Urinary bladder (tissue), 4 donors: ENCODE measurements around the gene KTI12. TPM values are rescaled to one million over a fixed set of nuclear protein-coding genes. Genes with fewer than 3 reads are reported as not detected.
"Not testable (repeated sequence)": the region's sequence is repeated elsewhere in the genome, so short reads cannot be mapped to it uniquely, and the experiment has no call there.

Experiments
- DNase-seq: peaks from one replicate; pipeline ENCODE4 v3.0.0-alpha.2; 2015; ENCODE audit errors: extremely low spot score
- H3K27ac ChIP-seq: one replicate; pipeline ENCODE4 v1.5.1; 2013; ENCODE audit warnings: low read depth, mild to moderate bottlenecking, moderate library complexity
- H3K36me3 ChIP-seq: one replicate; pipeline ENCODE4 v1.6.1; 2013; ENCODE audit warnings: mild to moderate bottlenecking, moderate library complexity; ENCODE audit not compliant: insufficient read depth
- H3K4me1 ChIP-seq: one replicate; pipeline ENCODE4 v1.6.1; 2013; ENCODE audit warnings: mild to moderate bottlenecking, moderate library complexity; ENCODE audit not compliant: insufficient read depth
- H3K4me3 ChIP-seq: one replicate; pipeline ENCODE4 v1.5.1; 2013; ENCODE audit warnings: low read depth, low read length
- WGBS: extraction: QIAGEN DNeasy Blood & Tissue Kit; methylation state at CpG from one replicate; pipeline ENCODE4 v1.1.7; 2013; 5-methylcytosine and 5-hydroxymethylcytosine counted together
- polyA plus RNA-seq: library from polyadenylated mRNA; stranded (reverse); fragments of 200-250 nt; gene quantifications from one replicate; pipeline ENCODE4 v1.2.3, GENCODE V29; 2013
- total RNA-seq: library from RNA; depleted of rRNA; stranded (reverse); fragments of >200 nt; gene quantifications from one replicate; pipeline ENCODE4 v1.2.3, GENCODE V29; 2014
- donor health status: healthy with polysubstance abuse.
- donor health status: healthy.

Gene KTI12
- total and polyA plus RNA-seq, 2 donors = 4.9 to 11.1 TPM

- no peak overlapping the region for H3K27ac ChIP-seq
- no peaks in the 10 kb centered on the region for H3K4me1 ChIP-seq
- H3K36me3 ChIP-seq = peaks cover 3% of the 10 kb centered on the region
- under 1% methylated on average over 12 of the region's 12 CpGs for WGBS
- H3K4me3 ChIP-seq = peak overlapping the region; percentile 96
- peak; percentile 32 for DNase-seq
Measured at GRCh38 chr1:52055866-52056162, 22.2 kb upstream of the KTI12 start.

GRCh38 chr1:52055066-52055865, 21.7 kb upstream of the KTI12 start, which contains the start of gene TXNDC12:
Gene TXNDC12 (minus strand): TSS chr1:52055191. CDS start chr1:52055096, 95 bp downstream.
- Histone ChIP-seq H3K4me1 (no peaks in the 10 kb centered on the region), H3K4me3 (peak within 1 kb of the TSS; percentile 96), H3K36me3 (no peaks in the 10 kb centered on the region), H3K27ac (peak within 1 kb of the TSS; percentile 51)
- peak; percentile 89 for DNase-seq
- WGBS = under 1% methylated on average over 45 of the region's 45 CpGs

- DNase-seq = no peak
- 3% methylated on average over 13 of the region's 13 CpGs for WGBS
- Histone ChIP-seq H3K36me3 (no peaks in the 10 kb centered on the region), H3K4me1 (no peaks in the 10 kb centered on the region), H3K4me3 (peak overlapping the region; percentile 96), H3K27ac (no peak overlapping the region)
Measured at GRCh38 chr1:52054496-52055065, 21.0 kb upstream of the KTI12 start.

- H3K27ac ChIP-seq = no peak overlapping the region
- no peaks in the 10 kb centered on the region for H3K4me1 ChIP-seq
- WGBS = 94% methylated on average over 1 of the region's 1 CpG
- DNase-seq = no peak
- no peaks in the 10 kb centered on the region for H3K36me3 ChIP-seq
- peak overlapping the region; percentile 96 for H3K4me3 ChIP-seq
Measured at GRCh38 chr1:52053862-52054261, 20.3 kb upstream of the KTI12 start.

GRCh38 chr1:52049337-52049736, 15.7 kb upstream of the KTI12 start:
- not testable (repeated sequence) for DNase-seq, H3K36me3 ChIP-seq, H3K4me3 ChIP-seq, H3K27ac ChIP-seq, H3K4me1 ChIP-seq
- 99% methylated on average over 4 of the region's 4 CpGs for WGBS

- 97% methylated on average over 4 of the region's 4 CpGs for WGBS
- not testable (repeated sequence) for H3K4me3 ChIP-seq, H3K36me3 ChIP-seq, DNase-seq, H3K27ac ChIP-seq, H3K4me1 ChIP-seq
Measured at GRCh38 chr1:52045666-52046195, 12.1 kb upstream of the KTI12 start.

GRCh38 chr1:52045236-52045635, 11.6 kb upstream of the KTI12 start:
- Histone ChIP-seq H3K36me3 (no peaks in the 10 kb centered on the region), H3K4me3 (no peak overlapping the region), H3K4me1 (no peaks in the 10 kb centered on the region), H3K27ac (no peak overlapping the region)
- WGBS = 92% methylated on average over 2 of the region's 2 CpGs
- DNase-seq = no peak

GRCh38 chr1:52041551-52042185, 8.1 kb upstream of the KTI12 start:
- peaks cover 2% of the 10 kb centered on the region for H3K36me3 ChIP-seq
- DNase-seq = no peak
- no peak overlapping the region for H3K27ac ChIP-seq
- WGBS = 94% methylated on average over 4 of the region's 4 CpGs
- H3K4me3 ChIP-seq = no peak overlapping the region
- no peaks in the 10 kb centered on the region for H3K4me1 ChIP-seq

GRCh38 chr1:52037909-52038308, 4.3 kb upstream of the KTI12 start:
- WGBS = 100% methylated on average over 1 of the region's 1 CpG
- Histone ChIP-seq H3K4me3 (no peak overlapping the region), H3K4me1 (no peaks in the 10 kb centered on the region), H3K36me3 (peaks cover 2% of the 10 kb centered on the region), H3K27ac (no peak overlapping the region)
- DNase-seq = no peak

- H3K36me3 ChIP-seq = peaks cover 2% of the 10 kb centered on the region
- H3K4me3 ChIP-seq = no peak overlapping the region
- H3K27ac ChIP-seq = no peak overlapping the region
- no peak for DNase-seq
- WGBS = 72% methylated on average over 5 of the region's 5 CpGs
- H3K4me1 ChIP-seq = no peaks in the 10 kb centered on the region
Measured at GRCh38 chr1:52037402-52037814, 3.8 kb upstream of the KTI12 start.

GRCh38 chr1:52034050-52034384, 407 bp upstream of the KTI12 start:
- DNase-seq = no peak
- Histone ChIP-seq H3K27ac (peak overlapping the region; percentile 87), H3K36me3 (peaks cover under 1% of the 10 kb centered on the region), H3K4me3 (no peak overlapping the region), H3K4me1 (no peaks in the 10 kb centered on the region)
- 94% methylated on average over 2 of the region's 2 CpGs for WGBS

- no peaks in the 10 kb centered on the region for H3K4me1 ChIP-seq
- H3K27ac ChIP-seq = no peak overlapping the region
- H3K4me3 ChIP-seq = peak overlapping the region; percentile 68
- WGBS = 6% methylated on average over 24 of the region's 24 CpGs
- no peaks in the 10 kb centered on the region for H3K36me3 ChIP-seq
- no peak for DNase-seq
Measured at GRCh38 chr1:52032785-52033131, 852 bp downstream of the KTI12 start.

GRCh38 chr1:52032124-52032784, 1.4 kb downstream of the KTI12 start:
- H3K4me3 ChIP-seq = peak overlapping the region; percentile 68
- DNase-seq = no peak
- WGBS = 63% methylated on average over 5 of the region's 5 CpGs
- no peaks in the 10 kb centered on the region for H3K4me1 ChIP-seq
- H3K36me3 ChIP-seq = no peaks in the 10 kb centered on the region
- H3K27ac ChIP-seq = no peak overlapping the region
